OCI-LY3 (cell line): ENCODE measurements around the gene CDCP1.

Source experiments
- H2AFZ ChIP-seq: fragments of 200-600, 300-600 bp; shearing (Covaris generic); 2 replicates; pipeline ENCODE4 v1.6.0; 2014; ENCODE audit warnings: antibody characterized with exemption, low read depth, low read length
- H3K27ac ChIP-seq: fragments of 200-600, 300-600 bp; sonication (generic); 2 replicates; pipeline ENCODE4 v1.5.1; 2014; ENCODE audit warnings: mild to moderate bottlenecking, low read length, moderate library complexity, mixed read lengths
- H3K27me3 ChIP-seq: fragments of 200-600, 300-600 bp; sonication (generic); 2 replicates; pipeline ENCODE4 v1.6.1; 2014; ENCODE audit warnings: low read depth, low read length, mixed read lengths
- H3K36me3 ChIP-seq: fragments of 200-600, 300-600 bp; sonication (generic); replicated peaks from 2 replicates; pipeline ENCODE3; 2014; ENCODE audit warnings: low read depth, low read length, mixed read lengths
- H3K4me1 ChIP-seq: fragments of 300-600, 200-600 bp; sonication (generic); 2 replicates; pipeline ENCODE4 v1.6.1; 2014; ENCODE audit warnings: low read length, mixed read lengths
- H3K4me2 ChIP-seq: fragments of 200-600, 300-600 bp; sonication (generic); 2 replicates; pipeline ENCODE4 v1.6.1; 2014; ENCODE audit warnings: low read length, mixed read lengths
- H3K4me3 ChIP-seq: fragments of 300-600, 200-600 bp; sonication (generic); 2 replicates; pipeline ENCODE4 v1.5.1; 2014; ENCODE audit warnings: antibody characterized with exemption, mild to moderate bottlenecking, low read length, moderate library complexity
- H3K79me2 ChIP-seq: fragments of 300-600, 200-600 bp; shearing (Covaris generic); 2 replicates; pipeline ENCODE4 v1.6.1; 2014; ENCODE audit warnings: mild to moderate bottlenecking, low read length, mixed read lengths
- H3K9ac ChIP-seq: fragments of 300-600, 200-600 bp; shearing (Covaris generic); 2 replicates; pipeline ENCODE4 v1.6.0; 2014; ENCODE audit warnings: mild to moderate bottlenecking, low read length, moderate library complexity
- H3K9me3 ChIP-seq: fragments of 200-600, 300-600 bp; shearing (Covaris generic); 2 replicates; pipeline ENCODE4 v1.6.1; 2014; ENCODE audit warnings: low read length, mixed read lengths; ENCODE audit not compliant: insufficient read depth
- H4K20me1 ChIP-seq: fragments of 200-600, 300-600 bp; sonication (generic); 2 replicates; pipeline ENCODE4 v1.6.1; 2016; ENCODE audit warnings: low read length, mixed read lengths; ENCODE audit not compliant: insufficient read depth
- CTCF ChIP-seq: fragments of 200-600, 300-600 bp; sonication (generic); IDR thresholded peaks from 2 replicates; pipeline ENCODE4 v1.5.1; 2014; ENCODE audit warnings: antibody characterized with exemption, low read length, low read depth
- EZH2phosphoT487 ChIP-seq: fragments of 200-600 bp; shearing (Covaris generic); IDR thresholded peaks from 2 replicates; pipeline ENCODE4 v1.6.1; 2018; ENCODE audit warnings: antibody characterized with exemption, mixed run types, low read depth

The CDCP1 gene

GRCh38 chr3:45145681-45146614 lies at the start of gene CDCP1:
Gene CDCP1 (minus strand): TSS chr3:45146378. CDS start chr3:45146287, 91 bp downstream.
- no peaks in the 10 kb centered on the region for H3K4me1 ChIP-seq
- H3K79me2 ChIP-seq, result no peaks in the 10 kb centered on the region
- H3K27me3 ChIP-seq, result peaks cover 40% of the 10 kb centered on the region
- no peak within 1 kb of the TSS for H3K4me3 ChIP-seq
- no peaks in the 10 kb centered on the region for H3K9me3 ChIP-seq
- no peaks in the 10 kb centered on the region for H4K20me1 ChIP-seq
- no peak within 1 kb of the TSS for H3K27ac ChIP-seq
- H2AFZ ChIP-seq, result no peak within 1 kb of the TSS
- no peak within 1 kb of the TSS for H3K9ac ChIP-seq
- H3K4me2 ChIP-seq, result no peak within 1 kb of the TSS
- no peak for TF ChIP-seq EZH2phosphoT487
- TF ChIP-seq CTCF, result no peak
- H3K36me3 ChIP-seq, result no peaks in the 10 kb centered on the region

GRCh38 chr3:45194791-45195190 lies 48.6 kb upstream of the CDCP1 start:
- peaks cover 85% of the 10 kb centered on the region for H3K27me3 ChIP-seq

GRCh38 chr3:45191924-45192417 lies 45.8 kb upstream of the CDCP1 start:
- Histone ChIP-seq H3K4me3 (no peak overlapping the region), H3K27ac (no peak overlapping the region), H2AFZ (no peak overlapping the region), H3K27me3 (peaks cover 64% of the 10 kb centered on the region), H4K20me1 (no peaks in the 10 kb centered on the region; the same call in 1 of the 2 replicates), H3K36me3 (no peaks in the 10 kb centered on the region), H3K9ac (no peak overlapping the region), H3K79me2 (no peaks in the 10 kb centered on the region), H3K9me3 (no peaks in the 10 kb centered on the region), H3K4me1 (peaks cover 19% of the 10 kb centered on the region), H3K4me2 (no peak overlapping the region)
- no peak for TF ChIP-seq EZH2phosphoT487
- no peak for TF ChIP-seq CTCF

More at GRCh38 chr3:45194791-45195190, 48.6 kb upstream of the CDCP1 start:
- Histone ChIP-seq H3K4me1 (no peaks in the 10 kb centered on the region), H3K36me3 (no peaks in the 10 kb centered on the region), H3K9ac (no peak overlapping the region), H3K79me2 (no peaks in the 10 kb centered on the region), H3K4me2 (no peak overlapping the region), H3K4me3 (no peak overlapping the region), H3K27ac (no peak overlapping the region), H4K20me1 (no peaks in the 10 kb centered on the region; the same call in 1 of the 2 replicates), H2AFZ (no peak overlapping the region), H3K9me3 (no peaks in the 10 kb centered on the region)
- no peak for TF ChIP-seq EZH2phosphoT487
- TF ChIP-seq CTCF, result no peak

GRCh38 chr3:45191424-45191823 lies 45.2 kb upstream of the CDCP1 start:
- Histone ChIP-seq H3K27me3 (peaks cover 64% of the 10 kb centered on the region), H3K4me2 (no peak overlapping the region), H3K27ac (no peak overlapping the region), H3K9me3 (no peaks in the 10 kb centered on the region), H3K4me1 (peaks cover 19% of the 10 kb centered on the region), H3K36me3 (no peaks in the 10 kb centered on the region), H4K20me1 (no peaks in the 10 kb centered on the region; the same call in 1 of the 2 replicates), H2AFZ (no peak overlapping the region), H3K79me2 (no peaks in the 10 kb centered on the region), H3K4me3 (no peak overlapping the region), H3K9ac (no peak overlapping the region)
- TF ChIP-seq EZH2phosphoT487, result no peak
- TF ChIP-seq CTCF, result no peak
